ENCODE measurements around the gene VASP.

DNA sequence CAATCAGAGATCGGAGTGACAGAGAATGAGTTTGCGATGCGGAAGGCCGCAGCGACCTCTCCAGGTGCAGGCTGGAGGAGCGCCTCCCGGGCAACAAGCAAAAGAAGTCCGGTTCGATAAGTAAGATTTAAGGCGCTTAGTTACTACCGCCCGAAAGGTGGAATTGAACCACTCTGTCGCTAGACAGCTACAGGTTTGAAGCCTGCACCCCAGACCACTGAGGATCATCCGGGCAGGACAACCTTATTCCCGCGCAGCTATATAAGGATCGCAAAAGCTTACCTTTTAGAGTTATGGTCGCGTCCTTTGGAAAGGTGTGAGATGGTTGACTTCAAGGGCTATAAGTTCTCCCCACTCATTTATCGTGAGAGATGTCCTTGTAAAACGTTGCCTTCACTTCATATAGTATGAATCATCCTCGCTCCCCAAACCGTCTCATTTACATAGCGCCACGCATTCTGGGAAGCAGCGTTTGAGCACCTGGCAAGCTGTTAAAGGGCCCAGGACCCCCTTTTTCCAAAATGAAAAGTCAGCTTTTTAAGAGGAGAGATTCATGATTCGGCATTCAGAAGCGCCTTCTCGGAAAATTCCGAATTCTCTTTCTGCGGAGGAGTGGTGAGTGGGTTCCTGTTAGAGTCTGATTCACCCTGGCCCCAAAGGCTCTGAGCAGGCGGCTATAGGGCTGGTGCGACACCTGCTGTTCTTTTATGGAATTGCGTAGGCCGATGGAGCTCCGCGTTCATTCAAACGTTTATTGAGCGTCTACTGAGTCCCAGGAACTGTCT, 28.6 kb upstream of the VASP start:
- TF ChIP-seq, protein P1, sequence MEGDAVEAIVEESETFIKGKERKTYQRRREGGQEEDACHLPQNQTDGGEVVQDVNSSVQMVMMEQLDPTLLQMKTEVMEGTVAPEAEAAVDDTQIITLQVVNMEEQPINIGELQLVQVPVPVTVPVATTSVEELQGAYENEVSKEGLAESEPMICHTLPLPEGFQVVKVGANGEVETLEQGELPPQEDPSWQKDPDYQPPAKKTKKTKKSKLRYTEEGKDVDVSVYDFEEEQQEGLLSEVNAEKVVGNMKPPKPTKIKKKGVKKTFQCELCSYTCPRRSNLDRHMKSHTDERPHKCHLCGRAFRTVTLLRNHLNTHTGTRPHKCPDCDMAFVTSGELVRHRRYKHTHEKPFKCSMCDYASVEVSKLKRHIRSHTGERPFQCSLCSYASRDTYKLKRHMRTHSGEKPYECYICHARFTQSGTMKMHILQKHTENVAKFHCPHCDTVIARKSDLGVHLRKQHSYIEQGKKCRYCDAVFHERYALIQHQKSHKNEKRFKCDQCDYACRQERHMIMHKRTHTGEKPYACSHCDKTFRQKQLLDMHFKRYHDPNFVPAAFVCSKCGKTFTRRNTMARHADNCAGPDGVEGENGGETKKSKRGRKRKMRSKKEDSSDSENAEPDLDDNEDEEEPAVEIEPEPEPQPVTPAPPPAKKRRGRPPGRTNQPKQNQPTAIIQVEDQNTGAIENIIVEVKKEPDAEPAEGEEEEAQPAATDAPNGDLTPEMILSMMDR (conservative IDR thresholded peaks at IDR 0.05) = peak; percentile 83
- TF ChIP-seq ZFX (IDR thresholded peaks at IDR 0.05) = no peak

All from C4-2B (cell line).